NCI-H526 treated with DMSO at 0.1 percent for 48 hours (cell line): ENCODE results near the gene TIMM13.
"Not testable (repeated sequence)": the region's sequence is repeated elsewhere in the genome, so short reads cannot be mapped to it uniquely, and the experiment has no call there.

Experiments used
- DNase-seq: peaks from one replicate; lab custom pipeline; 2025; lab: John Stamatoyannopoulos, UW

The TIMM13 gene

GRCh38 chr19:2415281-2415972 lies 12.0 kb downstream of the TIMM13 start:
- DNase-seq = no peak

- DNase-seq = no peak
Measured at GRCh38 chr19:2413629-2414028, 13.8 kb downstream of the TIMM13 start.

GRCh38 chr19:2413159-2413558 lies 14.2 kb downstream of the TIMM13 start:
- DNase-seq = no peak

GRCh38 chr19:2412449-2412848 lies 14.9 kb downstream of the TIMM13 start:
- no peak for DNase-seq

- no peak for DNase-seq
Measured at GRCh38 chr19:2411709-2412108, 15.7 kb downstream of the TIMM13 start.

GRCh38 chr19:2410023-2410422 lies 17.4 kb downstream of the TIMM13 start:
- no peak for DNase-seq

- no peak for DNase-seq
Measured at GRCh38 chr19:2409352-2409912, 18.0 kb downstream of the TIMM13 start.

- DNase-seq = no peak
Measured at GRCh38 chr19:2408247-2408646, 19.1 kb downstream of the TIMM13 start.

GRCh38 chr19:2399582-2399981 lies 27.8 kb downstream of the TIMM13 start:
- no peak for DNase-seq

GRCh38 chr19:2398735-2399305 lies 28.6 kb downstream of the TIMM13 start:
- no peak for DNase-seq

GRCh38 chr19:2397173-2397572 lies 30.2 kb downstream of the TIMM13 start:
- DNase-seq = not testable (repeated sequence)

GRCh38 chr19:2395293-2395829 lies 32.0 kb downstream of the TIMM13 start:
- not testable (repeated sequence) for DNase-seq

GRCh38 chr19:2394442-2395292 lies 32.7 kb downstream of the TIMM13 start:
- no peak for DNase-seq

GRCh38 chr19:2394054-2394441 lies 33.3 kb downstream of the TIMM13 start:
- DNase-seq = no peak

GRCh38 chr19:2392899-2393298 lies 34.5 kb downstream of the TIMM13 start:
- not testable (repeated sequence) for DNase-seq

- DNase-seq = no peak
Measured at GRCh38 chr19:2392366-2392765, 35.0 kb downstream of the TIMM13 start.

- peak; percentile 29 for DNase-seq
Measured at GRCh38 chr19:2391118-2391725, 36.2 kb downstream of the TIMM13 start.

GRCh38 chr19:2389594-2389993 lies 37.8 kb downstream of the TIMM13 start:
- no peak for DNase-seq

- DNase-seq = no peak
Measured at GRCh38 chr19:2387367-2388288, 39.8 kb downstream of the TIMM13 start.

GRCh38 chr19:2385053-2385721 lies 42.2 kb downstream of the TIMM13 start:
- peak; percentile 35 for DNase-seq
